LHCN-M2 (cell line): Measurements from ENCODE around the gene CIDEB. TPM values are rescaled to one million over a fixed set of nuclear protein-coding genes. Genes with fewer than 3 reads are reported as not detected.

Experiments
- DNase-seq: peaks from one replicate; pipeline ENCODE4 v3.0.0-alpha.2; 2012; ENCODE audit warnings: low read depth
- total RNA-seq: library from RNA; depleted of rRNA; stranded (reverse); fragments of >200 nt; gene quantifications from 2 replicates; pipeline ENCODE4 v1.2.3, GENCODE V29; 2014

CIDEB gene
- total RNA-seq, 1 experiment from 2014 or later, result 0.34 TPM

DNA sequence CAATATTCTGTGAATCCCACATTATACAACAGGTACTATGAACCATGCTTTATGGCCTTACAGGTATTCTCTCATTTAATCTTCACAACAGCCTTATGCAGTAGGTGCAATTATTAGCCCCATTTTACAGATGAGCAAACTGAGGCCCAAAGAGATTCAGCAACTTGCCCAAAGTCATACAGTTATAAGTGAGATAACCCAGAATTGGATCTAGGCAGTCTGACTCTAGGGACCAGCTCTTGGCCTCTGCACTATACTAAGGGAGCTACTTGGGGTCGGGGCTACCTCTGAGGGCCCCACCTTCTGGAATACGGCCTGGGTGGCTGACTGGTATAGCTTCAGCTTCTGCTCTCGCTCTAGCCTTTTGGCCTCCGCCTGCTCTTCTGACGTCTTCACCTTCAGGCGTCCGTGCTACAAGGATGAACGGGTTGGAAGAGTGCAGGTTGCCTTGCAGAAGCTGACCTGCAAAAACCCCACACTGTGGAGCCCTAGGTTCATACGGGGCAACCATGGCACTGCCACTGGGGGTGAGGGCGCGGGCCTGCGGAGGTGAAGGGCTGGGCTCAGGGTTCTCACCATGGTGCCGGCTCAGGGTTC lies 37.1 kb downstream of the CIDEB start:
- no peak for DNase-seq

DNA sequence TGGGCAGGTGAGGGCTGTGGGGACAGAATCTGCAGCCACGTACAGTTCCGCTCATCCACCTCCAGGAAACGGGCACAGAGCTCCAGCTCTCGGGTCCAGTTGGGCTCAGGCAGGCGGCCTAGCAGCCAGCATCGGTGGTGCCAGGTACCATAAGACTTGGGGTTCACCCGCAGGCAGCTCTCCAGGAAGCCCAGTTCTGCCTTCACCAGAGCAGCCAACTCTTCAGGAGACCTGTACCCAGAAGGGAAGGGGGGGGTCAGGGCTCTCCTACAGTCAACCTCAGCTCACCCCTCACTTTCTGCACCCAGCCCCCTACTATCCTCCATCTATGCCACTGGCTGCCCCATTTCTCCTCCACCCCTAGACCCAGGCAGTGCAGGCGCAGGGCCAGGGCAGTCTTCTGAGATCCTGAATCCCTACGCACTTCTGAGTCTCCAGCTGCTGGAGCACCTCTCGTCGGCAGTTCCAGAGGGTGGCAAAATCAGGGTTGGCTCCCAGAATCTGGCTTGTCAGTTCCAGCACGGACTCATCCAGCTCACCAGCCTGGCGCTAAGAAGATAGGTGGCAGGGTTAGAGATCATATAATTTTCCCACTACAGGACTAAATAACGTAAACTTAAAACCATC lies 37.8 kb downstream of the CIDEB start:
- no peak for DNase-seq

DNA sequence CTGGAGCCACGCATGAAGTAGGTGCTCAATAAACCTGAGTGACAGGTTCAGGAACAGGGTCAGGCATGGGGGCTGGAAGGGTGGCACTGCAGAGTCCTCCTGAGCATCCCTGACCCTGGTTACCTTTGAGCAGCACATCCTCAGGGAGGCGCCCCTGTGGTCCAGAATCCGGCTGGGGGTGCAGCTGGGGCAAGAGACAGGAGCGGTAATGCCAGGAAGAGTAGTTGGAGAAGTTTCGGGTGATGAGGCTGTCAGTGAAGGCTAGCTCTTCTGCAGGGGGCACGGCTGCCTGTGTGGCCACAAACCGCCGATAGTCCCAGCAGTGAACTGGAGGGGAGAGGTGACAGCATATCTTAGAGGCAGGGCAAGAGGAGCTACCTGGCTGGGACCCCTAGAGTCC lies 38.4 kb downstream of the CIDEB start:
- DNase-seq, result no peak

DNA sequence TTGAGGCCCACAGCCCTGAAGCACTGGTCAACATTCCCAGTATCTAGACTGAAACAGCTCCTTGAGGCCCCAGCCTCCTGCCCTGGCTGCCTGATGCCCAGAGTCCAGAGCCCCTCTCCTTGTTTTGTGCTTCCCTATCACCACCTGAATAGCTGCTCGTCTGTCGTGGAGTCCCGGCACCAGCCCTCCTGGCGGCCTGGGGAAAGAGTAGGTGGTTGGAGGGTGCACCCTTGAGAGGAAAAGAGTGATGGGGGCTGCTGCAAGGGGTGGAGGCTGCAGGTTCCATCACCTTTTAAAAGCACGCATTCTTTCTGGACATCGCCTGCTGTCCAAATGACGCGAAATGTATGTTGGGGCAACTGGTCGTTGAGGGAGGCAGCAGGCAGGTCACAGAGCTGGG lies 39.6 kb downstream of the CIDEB start:
- DNase-seq, result no peak

DNA sequence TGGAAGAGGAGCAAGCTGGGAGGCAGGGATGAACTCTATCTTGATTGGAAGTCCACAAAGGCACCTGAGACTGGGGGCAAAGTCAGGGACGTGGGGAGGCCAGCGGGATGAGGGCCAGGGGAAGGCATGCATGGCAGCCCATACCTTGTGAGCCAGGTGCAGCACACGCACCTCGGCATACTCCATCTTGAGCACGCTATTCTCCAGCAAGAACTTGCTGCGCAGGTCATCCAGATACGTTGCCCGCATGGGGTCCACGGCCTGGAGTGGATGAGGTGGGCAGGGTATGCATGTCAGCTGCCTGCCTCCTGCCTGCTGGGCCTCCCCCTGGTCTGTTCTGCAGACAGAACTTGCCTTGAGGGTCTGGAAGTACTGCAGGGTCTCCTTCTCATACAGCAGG lies 40.3 kb downstream of the CIDEB start:
- DNase-seq, result no peak

DNA sequence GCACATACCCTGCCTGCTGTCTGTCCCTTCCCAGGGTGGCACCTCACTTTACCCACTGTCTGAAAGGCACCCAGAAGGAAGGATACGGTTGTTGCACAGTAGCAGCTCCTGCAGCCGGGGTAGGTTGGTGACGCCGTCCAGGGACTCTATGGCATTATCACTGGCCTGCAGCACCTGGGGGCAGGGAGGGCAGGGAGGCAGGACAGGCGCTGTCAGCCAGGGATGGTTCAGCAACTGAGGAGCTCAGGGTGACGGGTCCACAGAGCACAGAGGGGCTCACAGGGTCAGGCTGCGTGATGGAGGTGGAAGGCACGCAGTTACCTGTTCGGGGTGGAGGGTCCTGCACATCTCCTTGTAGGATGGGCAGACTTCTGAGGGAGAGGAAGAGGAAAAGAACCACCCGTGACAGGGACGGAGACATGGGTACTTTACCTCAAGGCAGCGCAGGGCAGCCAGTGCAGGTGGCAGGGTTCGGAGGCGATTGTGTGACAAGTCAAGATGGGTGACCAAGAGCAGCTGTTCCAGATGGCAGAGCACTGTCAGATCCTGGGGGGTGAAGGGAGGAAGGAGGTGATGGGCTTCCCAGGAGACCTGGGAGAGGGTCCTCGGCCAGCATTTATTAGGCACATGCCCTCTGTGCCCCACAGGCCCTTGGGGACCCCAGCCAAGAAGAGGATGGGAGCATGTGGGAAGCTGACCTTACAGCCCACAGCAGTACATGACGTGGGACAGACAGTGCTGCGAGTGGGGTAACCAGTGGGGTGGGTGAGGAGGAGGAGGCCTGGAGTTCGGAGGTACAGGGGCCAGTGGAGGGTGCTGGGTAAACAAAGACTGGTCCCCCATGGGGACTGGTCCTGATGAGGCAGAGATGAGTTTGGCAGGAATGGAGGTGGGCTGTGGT lies 41.2 kb downstream of the CIDEB start:
- DNase-seq, result no peak

DNA sequence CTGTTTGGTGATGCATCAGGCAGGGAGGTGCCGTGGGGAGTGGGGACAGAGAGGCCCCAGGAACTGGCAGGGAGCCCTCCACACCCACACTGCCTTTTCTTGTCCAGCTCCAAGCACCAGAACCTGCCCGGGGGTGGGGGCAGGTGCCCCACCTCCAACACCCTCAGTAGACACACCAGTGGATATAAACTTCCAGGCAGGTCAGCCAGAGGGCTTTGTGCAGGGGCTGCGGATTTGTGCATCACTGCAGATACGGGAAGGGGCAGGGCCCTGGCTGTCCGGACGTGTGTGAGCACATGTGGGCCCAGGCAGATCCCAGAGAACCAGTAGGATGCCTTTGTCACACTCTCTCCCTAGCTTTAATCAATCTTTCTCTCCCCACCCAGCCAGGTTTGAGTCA lies 43.5 kb downstream of the CIDEB start:
- no peak for DNase-seq

DNA sequence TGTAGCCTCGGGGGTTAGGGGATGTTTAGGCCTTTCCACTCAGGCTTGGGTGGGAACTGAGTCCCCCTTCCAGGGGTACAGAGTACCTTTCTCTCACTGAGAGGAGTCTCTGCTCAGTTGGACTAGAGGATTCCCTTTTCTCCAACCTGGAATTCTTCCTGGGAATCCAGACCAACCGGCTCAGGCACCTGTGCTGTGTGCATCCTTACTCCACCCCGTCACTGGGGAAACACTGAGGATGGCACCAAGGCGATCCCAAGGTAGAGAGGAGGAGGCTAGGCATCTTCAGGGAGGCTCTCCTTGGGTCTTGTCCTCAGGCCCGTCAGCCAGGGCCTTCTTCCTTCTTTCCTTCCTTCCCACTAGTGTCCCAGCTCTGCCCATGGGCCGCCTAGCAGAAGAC lies 43.9 kb downstream of the CIDEB start:
- no peak for DNase-seq

DNA sequence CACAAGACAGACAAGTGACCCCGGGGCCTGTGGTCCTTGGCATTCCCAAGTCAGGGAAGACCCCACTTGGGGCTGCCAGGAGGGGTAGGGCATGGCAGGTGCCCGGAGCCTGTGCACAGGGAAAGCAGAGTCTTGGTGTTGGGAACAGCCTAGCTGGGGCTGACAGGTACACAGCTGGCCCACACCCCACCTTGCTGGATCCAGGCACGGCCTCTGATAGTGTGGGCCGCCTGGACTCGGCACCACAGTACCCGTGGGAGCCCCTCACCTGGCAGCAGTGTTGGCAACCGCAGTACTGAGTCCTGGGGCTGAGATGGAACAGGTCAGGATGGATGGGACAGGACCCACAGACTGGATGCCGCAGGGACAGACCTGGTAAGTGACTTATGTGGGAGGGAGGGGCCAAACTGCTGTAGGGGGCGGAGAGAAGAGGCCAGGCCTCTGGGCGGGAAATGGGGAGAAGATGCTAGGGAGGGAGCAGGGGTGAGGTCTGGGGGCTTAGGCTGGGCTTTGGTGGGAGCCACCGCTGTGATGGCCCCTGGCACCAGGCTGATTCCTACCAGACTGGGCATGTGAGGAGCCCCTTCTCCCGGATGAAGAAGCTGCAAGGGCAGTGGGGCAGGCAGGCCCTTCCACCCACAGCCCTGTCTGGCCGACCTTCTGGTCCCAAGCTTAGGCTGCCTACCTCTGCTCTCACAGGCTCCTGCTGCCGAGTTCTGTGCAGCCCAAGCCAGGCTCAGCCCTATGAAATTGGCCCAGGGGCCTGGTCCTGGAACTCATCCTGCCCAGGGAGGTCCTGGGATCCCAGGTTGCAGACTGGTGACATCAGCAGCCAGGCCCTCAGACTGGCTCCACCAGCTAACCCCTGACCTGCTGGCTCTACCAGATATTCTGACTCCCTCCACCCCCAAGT lies 44.7 kb downstream of the CIDEB start, which contains the start of gene TGM1:
Gene TGM1, minus strand, starts transcription at position 357 of the 913 bp plus-strand sequence. CDS start 825 bp downstream, outside the sequence.
- DNase-seq, result no peak

DNA sequence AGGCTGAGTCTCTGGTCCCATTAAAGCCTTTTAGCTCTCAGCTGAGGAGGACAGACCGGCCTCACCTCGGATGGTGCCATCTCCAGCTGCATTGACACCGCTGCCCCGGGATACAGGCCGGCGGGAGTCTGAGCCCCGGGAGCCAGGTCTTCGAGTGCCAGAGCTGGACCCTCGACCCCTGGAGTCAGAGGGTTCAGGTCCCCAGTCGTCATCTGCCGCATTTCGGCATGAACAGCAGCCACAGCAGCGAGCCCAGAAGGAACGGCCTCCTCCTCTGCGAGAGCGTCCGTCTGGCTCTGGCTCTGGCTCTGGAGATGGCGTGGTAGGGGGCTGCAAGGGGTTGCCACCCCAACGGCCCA lies 45.8 kb downstream of the CIDEB start:
- DNase-seq, result no peak

DNA sequence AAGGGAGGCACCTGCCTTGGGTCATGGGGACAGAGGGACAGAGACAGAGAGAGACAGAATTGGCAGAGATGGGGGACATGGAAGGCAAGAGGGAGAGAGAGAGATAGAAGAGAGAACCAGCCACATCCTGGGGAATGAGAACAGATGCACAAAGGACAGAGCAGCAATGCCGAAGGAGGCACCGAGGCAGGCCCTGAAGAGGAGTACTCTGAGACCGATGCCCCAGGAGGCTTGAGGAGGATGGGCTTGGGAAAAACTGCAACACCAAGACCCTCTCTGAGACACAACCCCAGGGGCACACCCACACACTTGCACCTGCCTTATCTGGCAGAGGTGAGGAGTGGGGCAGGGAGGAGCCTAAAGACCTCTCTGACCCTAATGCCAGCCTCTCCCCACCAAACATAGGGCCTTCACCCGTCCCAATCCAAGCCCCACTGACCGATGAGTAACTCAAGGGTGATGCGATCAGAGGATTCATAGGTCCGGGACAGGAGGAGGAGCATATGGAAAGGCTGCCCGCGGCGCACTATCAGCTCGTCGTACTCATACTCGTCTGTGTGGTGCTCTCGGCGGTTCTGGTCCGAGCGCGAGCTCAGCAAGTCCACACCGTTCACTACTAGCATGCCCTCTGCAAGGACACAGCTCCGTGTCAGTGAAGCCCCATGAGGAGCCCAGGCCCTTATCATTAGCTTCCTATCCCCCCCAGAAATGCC lies 46.4 kb downstream of the CIDEB start:
- DNase-seq, result no peak

DNA sequence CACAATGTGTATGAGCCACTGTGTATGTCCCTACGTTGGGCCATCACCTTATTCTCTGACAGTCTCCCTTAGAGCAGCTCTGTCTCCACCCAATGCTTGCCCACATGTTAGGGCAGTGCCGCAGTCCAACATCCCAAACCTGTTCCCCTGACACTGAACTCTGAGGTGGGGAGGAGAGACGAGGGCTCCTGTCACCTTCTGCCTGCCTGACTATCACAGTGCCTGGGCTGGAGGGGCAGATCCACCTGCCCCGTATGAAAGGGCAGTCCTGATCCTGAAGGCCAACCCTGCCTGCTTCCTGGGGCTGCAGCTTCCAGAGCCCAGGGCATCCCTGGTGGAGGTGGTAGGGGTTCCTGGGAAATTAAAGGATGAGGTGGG lies 47.0 kb downstream of the CIDEB start:
- DNase-seq, result no peak

DNA sequence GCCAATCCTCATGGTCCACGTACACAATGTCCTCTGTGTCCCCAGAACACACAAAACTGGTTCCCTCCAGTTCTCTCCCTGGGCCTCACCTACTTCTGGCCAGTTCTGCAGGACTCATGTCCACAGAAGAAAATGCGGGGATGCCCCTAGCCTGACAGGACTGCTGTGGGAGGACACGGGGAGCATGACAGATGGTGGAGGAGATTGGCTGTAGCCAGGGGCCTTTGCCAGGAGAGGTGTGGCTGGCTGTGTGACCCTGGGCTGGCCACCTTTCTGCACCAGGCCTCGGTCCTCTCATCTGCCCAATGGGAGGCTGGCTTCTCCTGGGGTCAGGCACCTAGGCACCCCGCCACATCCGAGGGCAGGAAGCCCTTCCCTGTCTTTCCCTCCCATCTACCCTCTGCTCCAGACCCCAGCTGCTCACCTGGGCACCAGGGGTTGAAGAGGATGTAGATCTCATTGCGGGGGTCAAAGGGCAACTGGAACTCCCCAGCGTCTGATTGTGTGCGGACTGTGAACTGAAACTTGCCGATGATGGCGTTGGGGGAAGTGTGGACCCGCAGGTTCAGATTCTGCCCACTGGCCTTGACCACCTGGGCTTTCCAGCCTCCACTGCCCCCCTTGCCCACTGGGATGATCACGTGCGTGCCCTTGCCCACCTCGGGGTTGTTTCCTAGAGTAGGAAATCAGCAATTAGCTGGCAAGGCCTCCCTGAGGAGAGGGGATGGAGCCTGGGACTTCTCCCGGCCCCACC lies 47.6 kb downstream of the CIDEB start:
- no peak for DNase-seq

DNA sequence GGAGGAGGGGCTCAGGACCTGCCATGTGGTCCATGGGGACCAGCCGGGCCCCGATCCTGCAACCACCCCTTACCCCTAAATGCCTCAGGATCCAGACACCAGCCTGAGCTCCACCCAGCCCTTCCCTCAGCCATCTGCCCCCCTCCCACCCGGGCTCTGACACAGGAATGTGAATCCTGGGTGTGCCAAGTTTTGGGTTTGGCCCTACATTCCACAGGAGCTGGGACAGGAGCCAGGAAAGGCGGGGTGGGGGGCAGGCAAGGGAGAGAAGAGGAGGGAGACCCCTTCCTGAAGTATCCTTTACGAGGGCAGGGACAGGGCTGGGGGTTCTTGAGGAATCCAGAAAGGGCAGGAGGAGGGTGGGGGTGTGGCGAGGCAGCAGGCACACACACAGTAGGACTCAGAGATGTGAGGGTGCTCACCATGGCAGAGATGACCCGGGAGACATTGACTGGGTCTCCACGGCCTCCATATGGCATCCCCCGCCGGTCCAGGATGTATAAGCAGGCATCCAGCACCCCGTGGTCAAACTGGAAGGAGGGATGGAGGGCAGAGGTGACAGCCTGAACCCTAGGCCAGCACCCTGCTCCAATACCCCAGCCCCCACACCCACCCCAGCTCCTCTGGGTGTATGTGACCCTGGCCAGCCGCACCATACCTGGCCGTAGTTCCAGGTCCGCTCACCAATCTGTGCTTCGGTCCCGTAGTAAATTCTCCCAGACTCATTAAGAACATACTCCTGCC lies 48.3 kb downstream of the CIDEB start:
- DNase-seq, result no peak

DNA sequence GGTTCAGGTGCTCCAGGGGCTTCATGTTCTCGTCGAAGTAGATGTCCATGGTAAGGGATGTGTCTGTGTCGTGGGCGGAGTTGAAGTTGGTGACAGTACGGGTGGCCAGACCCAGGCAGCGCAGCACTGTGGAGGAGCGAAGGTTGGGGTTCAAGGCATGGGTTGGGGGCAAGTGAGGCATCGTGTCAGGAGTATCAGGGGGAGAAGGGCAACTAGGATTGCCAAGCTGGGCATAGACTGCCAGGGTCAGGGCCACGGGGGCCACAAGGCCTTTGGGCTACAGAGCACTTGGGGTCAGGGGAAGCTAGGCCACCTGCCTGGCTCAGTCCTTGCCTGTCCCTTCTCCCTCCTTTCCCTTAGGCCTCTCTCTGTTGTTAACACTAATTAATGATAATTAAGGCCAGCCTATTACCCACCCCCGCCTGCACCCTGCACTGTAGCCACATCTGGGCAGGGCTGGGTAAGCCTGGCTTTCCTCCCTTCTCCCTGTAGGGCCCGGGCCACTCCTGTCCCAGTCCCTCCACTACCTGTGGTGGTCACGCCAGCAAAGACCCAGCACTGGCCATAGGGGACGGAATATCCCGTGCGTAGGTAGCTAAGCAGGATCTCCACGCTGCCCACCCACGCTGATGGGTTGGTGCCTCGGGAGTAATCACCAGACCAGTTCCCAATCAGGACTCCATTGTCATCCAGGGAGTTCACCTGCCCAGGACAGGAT lies 49.1 kb downstream of the CIDEB start:
- DNase-seq, result no peak

DNA sequence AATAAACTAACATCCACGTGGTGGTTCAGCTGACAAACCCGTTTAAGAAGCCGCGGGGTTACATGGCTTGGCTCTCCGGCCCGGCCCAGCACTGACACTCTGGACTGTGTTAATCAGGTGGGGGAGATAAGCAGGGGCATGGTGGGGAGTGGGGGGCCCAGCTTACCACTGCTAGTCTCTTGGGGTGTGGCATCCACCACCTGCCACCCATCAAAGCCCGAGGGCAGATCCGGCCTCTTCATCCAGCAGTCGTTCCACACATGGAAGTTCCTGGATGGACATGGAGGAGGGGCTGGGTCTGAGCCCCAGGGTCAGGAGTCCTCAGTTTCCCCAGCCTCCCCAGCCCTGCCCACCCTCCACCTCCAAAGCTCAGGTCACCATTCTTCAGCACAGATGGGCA lies 49.7 kb downstream of the CIDEB start:
- no peak for DNase-seq

DNA sequence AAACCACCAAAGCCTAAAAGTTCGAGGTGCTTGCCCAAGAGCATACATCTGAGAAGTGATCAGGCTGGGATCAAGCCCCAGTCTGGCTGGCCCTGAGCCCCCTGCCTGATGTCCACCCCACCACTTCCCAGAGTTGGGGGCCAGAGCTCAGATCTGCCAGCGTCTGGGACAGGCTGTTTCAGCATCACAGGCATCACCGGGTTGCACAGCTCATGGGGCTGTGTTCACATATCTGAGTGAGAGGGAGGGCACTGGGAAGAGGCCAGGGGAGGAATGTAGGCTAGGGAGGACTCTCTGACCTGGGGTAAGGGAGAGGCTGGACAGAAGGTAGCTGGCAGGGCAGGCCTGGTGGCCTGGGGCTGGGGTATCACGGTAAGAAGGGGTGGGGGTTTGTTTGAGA lies 50.8 kb downstream of the CIDEB start:
- DNase-seq, result no peak

DNA sequence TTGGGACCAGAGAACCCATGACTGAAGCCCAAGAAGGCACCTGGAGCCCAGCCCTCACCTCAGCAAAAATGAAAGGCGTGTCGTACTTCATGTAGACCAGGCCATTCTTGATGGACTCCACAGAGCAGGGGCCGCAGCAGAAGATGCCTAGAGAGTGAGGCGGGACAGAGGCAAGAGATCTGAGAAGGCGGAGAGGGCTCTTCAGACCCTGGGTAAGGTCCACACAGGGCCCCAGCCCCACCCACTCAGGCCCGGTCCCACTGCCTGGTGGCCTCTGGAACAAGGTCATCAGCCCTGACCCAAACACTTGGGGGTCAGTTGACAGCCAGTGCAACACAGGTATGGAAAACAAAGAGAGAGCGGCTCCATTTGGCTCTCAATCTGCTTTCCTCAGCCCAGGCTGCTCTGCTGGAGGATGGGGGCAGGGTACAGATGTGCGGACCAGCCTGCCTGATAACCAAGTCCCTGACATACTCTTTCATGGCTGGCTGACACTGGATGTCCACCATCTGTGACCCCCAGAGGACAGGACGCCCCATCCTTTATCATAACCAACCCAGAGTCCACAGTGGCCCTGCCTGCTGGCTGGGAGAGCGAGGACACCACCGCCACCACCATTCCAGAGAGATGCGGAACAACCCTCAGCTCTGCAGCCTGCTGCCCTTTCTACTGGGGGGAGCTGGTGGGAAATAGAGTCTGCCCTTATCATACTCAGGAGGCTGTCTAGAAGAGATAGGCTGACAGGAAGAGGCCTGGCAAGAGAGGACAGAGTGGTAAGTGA lies 51.7 kb downstream of the CIDEB start:
- no peak for DNase-seq
